B cell (primary cell): ENCODE data around the gene REV1. TPM values are rescaled to one million over a fixed set of nuclear protein-coding genes. Genes with fewer than 3 reads are reported as not detected.

Experiments
- ATAC-seq: fragments of 200-7000 bp; cut with Tn5 transposase; one replicate; pipeline ENCODE4 v1.10.0; 2021; ENCODE audit warnings: low read depth, mild to moderate bottlenecking, moderate number of reproducible peaks, moderate library complexity
- CTCF ChIA-PET: fragments of 350-600 bp; sonication (Branson Sonifier 250); formaldehyde crosslinking; loops from one replicate; lab custom pipeline; 2021; ENCODE audit warnings: antibody characterized with exemption, inconsistent platforms; lab: Charles Lee
- POLR2A ChIA-PET: fragments of 350-600 bp; sonication (Branson Sonifier 250); formaldehyde crosslinking; loops from one replicate; lab custom pipeline; 2021; ENCODE audit warnings: antibody characterized with exemption; lab: Charles Lee
- DNase-seq: peaks from one replicate; pipeline ENCODE4 v3.0.0; 2013
- H2AFZ ChIP-seq: 2 replicates; pipeline ENCODE4 v1.6.1; 2012; ENCODE audit warnings: mild to moderate bottlenecking, low read depth, low read length; ENCODE audit not compliant: insufficient read depth, poor library complexity, severe bottlenecking
- H3K27ac ChIP-seq, 2 donors: 1 replicate in 1 of 2; 2 replicates in 1 of 2; pipeline ENCODE4 v1.5.1; 2012 to 2013; ENCODE audit warnings: low read length in 2 of 2, mild to moderate bottlenecking in 2 of 2, moderate library complexity in 1 of 2
- H3K27me3 ChIP-seq, 4 experiments: fragments of 200-600 bp in 1 of 4; sonication (generic) in 1 of 4; replicated peaks in 1 of 4; 1 replicate in 2 of 4; 2 replicates in 2 of 4; pipeline versions ENCODE4 v1.6.1 to v1.7.0; 2013 to 2016; ENCODE audit warnings: low read length in 3 of 4, mild to moderate bottlenecking in 2 of 4, mixed read lengths in 1 of 4, moderate library complexity in 1 of 4; ENCODE audit not compliant: insufficient read depth in 4 of 4, control insufficient read depth in 3 of 4; ENCODE audit errors: control extremely low read depth in 1 of 4
- H3K36me3 ChIP-seq, 2 experiments: replicated peaks in 1 of 2; 1 replicate in 1 of 2; 2 replicates in 1 of 2; pipeline versions ENCODE4 v1.6.1 to v1.7.1; 2013; ENCODE audit warnings: low read length in 1 of 2; ENCODE audit not compliant: insufficient read depth in 2 of 2, control insufficient read depth in 1 of 2; ENCODE audit errors: control extremely low read depth in 1 of 2, extremely low read depth in 1 of 2
- H3K4me1 ChIP-seq, 2 donors: fragments of 200-600 bp in 1 of 2; sonication (generic) in 1 of 2; 1 replicate in 1 of 2; 2 replicates in 1 of 2; pipeline versions ENCODE4 v1.5.1 to v1.6.1; 2013 to 2017; ENCODE audit warnings: low read length in 2 of 2; ENCODE audit not compliant: control insufficient read depth in 2 of 2, insufficient read depth in 2 of 2
- H3K4me2 ChIP-seq: replicated peaks from 2 replicates; pipeline ENCODE3; 2012; ENCODE audit warnings: mild to moderate bottlenecking, low read depth, low read length; ENCODE audit not compliant: poor library complexity, severe bottlenecking
- H3K4me3 ChIP-seq, 5 experiments: fragments of 200-600 bp in 1 of 5; sonication (generic) in 1 of 5; 1 replicate in 3 of 5; 2 replicates in 2 of 5; pipeline versions ENCODE4 v1.5.1 to v1.7.0; 2011 to 2016; ENCODE audit warnings: low read length in 4 of 5, mild to moderate bottlenecking in 4 of 5, low read depth in 2 of 5, control low read depth in 1 of 5, moderate library complexity in 1 of 5; ENCODE audit not compliant: insufficient read depth in 1 of 5; ENCODE audit errors: control extremely low read depth in 1 of 5, extremely low read depth in 1 of 5
- H3K79me2 ChIP-seq: fragments of 200-600 bp; sonication (generic); one replicate; pipeline ENCODE4 v1.6.0; 2016; ENCODE audit warnings: low read length; ENCODE audit not compliant: control insufficient read depth, insufficient read depth
- H3K9ac ChIP-seq: fragments of 200-600 bp; sonication (generic); 2 replicates; pipeline ENCODE4 v1.6.1; 2017; ENCODE audit warnings: mild to moderate bottlenecking, low read length, moderate library complexity
- H3K9me3 ChIP-seq, 3 donors: one replicate each; pipeline versions ENCODE4 v1.6.1 to v1.7.1; 2013; ENCODE audit warnings: low read length in 2 of 3; ENCODE audit not compliant: control insufficient read depth in 2 of 3, insufficient read depth in 1 of 3; ENCODE audit errors: control extremely low read depth in 1 of 3
- H4K20me1 ChIP-seq: 2 replicates; pipeline ENCODE4 v1.6.0; 2012; ENCODE audit warnings: mild to moderate bottlenecking, low read length; ENCODE audit not compliant: insufficient read depth, control insufficient read depth, poor library complexity, severe bottlenecking
- H3K27ac Mint-ChIP-seq: one replicate; pipeline ENCODE4 v1.8.0; 2021; ENCODE audit warnings: mixed read lengths
- H3K27me3 Mint-ChIP-seq: one replicate; pipeline ENCODE4 v1.8.0; 2021; ENCODE audit warnings: mixed read lengths
- H3K4me1 Mint-ChIP-seq: one replicate; pipeline ENCODE4 v1.8.0; 2021; ENCODE audit warnings: mixed read lengths
- H3K4me3 Mint-ChIP-seq: one replicate; pipeline ENCODE4 v1.8.0; 2021; ENCODE audit warnings: mixed read lengths
- H3K9me3 Mint-ChIP-seq: one replicate; pipeline ENCODE4 v1.8.0; 2022; ENCODE audit warnings: mixed read lengths; ENCODE audit not compliant: insufficient read depth
- CTCF ChIP-seq: fragments of 200-600 bp; IDR thresholded peaks from one replicate; pipeline ENCODE4 v1.8.0; 2022; ENCODE audit warnings: antibody characterized with exemption, mild to moderate bottlenecking
- EZH2 ChIP-seq: IDR thresholded peaks from 2 replicates; pipeline ENCODE4 v1.6.1; 2012; ENCODE audit warnings: borderline replicate concordance, low read depth, mild to moderate bottlenecking, moderate library complexity, low read length; ENCODE audit not compliant: insufficient read depth, poor library complexity, severe bottlenecking
- WGBS: methylation state at CpG from one replicate; pipeline ENCODE4 v1.1.5; 2013; ENCODE audit warnings: missing lambda C conversion rate; ENCODE audit not compliant: insufficient coverage; 5-methylcytosine and 5-hydroxymethylcytosine counted together
- intact Hi-C: fragments of 100-400 bp; cut with micrococcal nuclease; formaldehyde crosslinking; loops from one replicate; pipeline ENCODE4 v1.10.0; 2022
- polyA plus RNA-seq: library from polyadenylated mRNA; depleted of rRNA; stranded (reverse); fragments of >200 nt; gene quantifications from 2 replicates; pipeline ENCODE4 v1.2.3, GENCODE V29; 2012
- total RNA-seq, 2 donors: library from RNA; stranded (reverse); fragments of 120-200 nt in 1 of 2; gene quantifications; 1 replicate in 1 of 2; 2 replicates in 1 of 2; pipeline versions ENCODE4 v1.2.3 to v1.2.4, GENCODE V29; 2013 to 2022

Gene REV1
- total and polyA plus RNA-seq, 2 donors (not counting 1 experiment from before 2014, with no cell fraction given) = 25.4 to 70.5 TPM

DNA sequence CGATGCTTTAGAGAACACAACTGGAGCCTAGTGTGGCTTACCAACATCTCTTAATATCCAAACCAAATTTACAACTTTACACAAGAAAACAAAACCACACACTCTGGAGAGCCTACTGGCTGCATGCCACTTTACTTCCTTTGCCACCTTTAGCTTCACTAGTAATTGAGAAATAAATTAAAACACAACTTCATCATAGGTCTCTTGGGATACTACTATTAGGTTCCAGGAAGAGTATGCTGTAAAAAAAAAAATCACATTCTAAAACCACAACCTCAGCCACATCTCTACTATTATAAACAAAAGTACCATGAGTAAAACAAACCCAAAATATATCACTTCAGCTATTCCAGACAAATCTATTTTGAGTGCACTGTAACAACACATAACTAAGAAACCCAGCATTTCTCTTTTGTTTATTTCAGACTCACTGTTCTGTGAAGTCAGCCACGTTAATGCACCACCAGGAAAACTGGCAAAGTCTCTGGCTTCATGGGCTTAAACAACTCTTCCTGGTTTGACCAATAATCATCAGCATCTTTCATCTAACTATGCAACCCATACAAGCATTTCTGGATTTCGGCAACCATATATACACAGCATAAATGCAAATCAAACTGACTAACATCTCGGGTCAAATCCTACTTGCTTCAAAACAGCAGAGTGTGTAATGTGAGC lies 59.1 kb downstream of the REV1 start:
- peaks cover 8% of the 10 kb centered on the region for H3K4me1 Mint-ChIP-seq
- WGBS = 50% methylated on average over 2 of the region's 4 CpGs
- H3K27ac Mint-ChIP-seq = no peak overlapping the region
- ATAC-seq (no peak), DNase-seq (no peak)
- H3K27me3 Mint-ChIP-seq = no peaks in the 10 kb centered on the region
- no peaks in the 10 kb centered on the region for H3K9me3 Mint-ChIP-seq
- Histone ChIP-seq H3K4me2 (no peak overlapping the region), H3K27me3 (no peaks in the 10 kb centered on the region), H3K27ac (peak overlapping the region in 1 of 2 donors; percentile 42), H4K20me1 (no peaks in the 10 kb centered on the region), H3K4me3 (no peak overlapping the region), H3K36me3 (peaks cover 0 to 38% of the 10 kb centered on the region in 2 experiments), H3K79me2 (no peaks in the 10 kb centered on the region), H3K9me3 (no peaks in the 10 kb centered on the region), H3K4me1 (peaks cover 0 to 3% of the 10 kb centered on the region in 2 donors), H3K9ac (no peak overlapping the region), H2AFZ (no peak overlapping the region)
- intact Hi-C loops = no loop called here
- ChIA-PET CTCF (interaction anchor here (0.6 to 1.0 kb wide), 2 partner anchors 18 to 41 kb away, joined by 3 to 5 read pairs; no protein-coding TSS in a partner anchor), POLR2A (no interaction called here)
- H3K4me3 Mint-ChIP-seq = no peak overlapping the region
- no peak for TF ChIP-seq CTCF
- TF ChIP-seq EZH2 = no peak

DNA sequence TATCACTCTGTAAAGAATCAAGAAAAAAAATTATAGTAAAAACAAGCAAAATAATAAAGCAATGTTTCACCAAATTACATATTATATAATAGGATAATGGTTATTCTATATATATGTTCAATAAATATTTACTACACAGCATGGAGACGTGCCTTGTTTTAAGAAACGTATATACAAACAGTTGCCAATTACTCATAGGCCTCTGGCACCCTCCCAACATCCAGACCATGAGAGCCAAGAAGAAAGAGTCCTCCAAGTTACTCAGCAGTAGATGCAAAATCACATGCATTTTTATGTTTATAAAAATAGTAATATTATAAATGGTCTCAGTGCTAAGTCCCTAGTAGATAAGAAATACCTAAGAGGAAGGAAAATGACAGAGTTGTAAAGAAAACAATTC lies 64.8 kb downstream of the REV1 start:
- WGBS = no CpG with 5 or more reads among the region's 2 CpGs
- CTCF ChIA-PET = no interaction called here
- Histone ChIP-seq H3K27me3 (no peaks in the 10 kb centered on the region), H3K4me1 (no peaks in the 10 kb centered on the region), H2AFZ (no peak overlapping the region), H3K9ac (no peak overlapping the region), H3K79me2 (no peaks in the 10 kb centered on the region), H3K4me2 (no peak overlapping the region), H3K27ac (no peak overlapping the region), H4K20me1 (no peaks in the 10 kb centered on the region), H3K9me3 (no peaks in the 10 kb centered on the region), H3K4me3 (no peak overlapping the region), H3K36me3 (peaks cover 6 to 74% of the 10 kb centered on the region in 2 experiments)
- intact Hi-C loops = no loop called here
- ATAC-seq = no peak
- Mint-ChIP-seq H3K27me3 (no peaks in the 10 kb centered on the region), H3K4me3 (no peak overlapping the region), H3K9me3 (no peaks in the 10 kb centered on the region), H3K4me1 (no peaks in the 10 kb centered on the region), H3K27ac (no peak overlapping the region)
- no peak for DNase-seq
- no peak for TF ChIP-seq EZH2
- TF ChIP-seq CTCF = no peak
- POLR2A ChIA-PET = no interaction called here
